Vagina (tissue), 2 donors: ENCODE measurements around the gene TFPT. TPM values are rescaled to one million over a fixed set of nuclear protein-coding genes. Genes with fewer than 3 reads are reported as not detected.

Experiments used
- DNase-seq, 2 donors: peaks; one replicate each; pipeline ENCODE4 v3.0.0-alpha.2; 2017; ENCODE audit errors: extremely low spot score in 2 of 2
- H3K27ac ChIP-seq: fragments of 200-600 bp; sonication (generic); one replicate; pipeline ENCODE4 v1.5.1; 2019
- H3K27me3 ChIP-seq: fragments of 200-600 bp; sonication (generic); one replicate; pipeline ENCODE4 v1.5.1; 2019
- H3K36me3 ChIP-seq, 2 donors: fragments of 200-600 bp; sonication (generic); one replicate each; pipeline ENCODE4 v1.5.1; 2017 to 2019
- H3K4me1 ChIP-seq: fragments of 200-600 bp; sonication (generic); one replicate; pipeline ENCODE4 v1.5.1; 2019
- H3K4me3 ChIP-seq, 2 donors: fragments of 200-600 bp; sonication (generic); 1 replicate in 1 of 2; 2 replicates in 1 of 2; pipeline ENCODE4 v1.5.1; 2016 to 2019
- H3K9me3 ChIP-seq: fragments of 200-600 bp; sonication (generic); one replicate; pipeline ENCODE4 v1.5.1; 2019
- POLR2A ChIP-seq, 2 donors: fragments of 450-650 bp; IDR thresholded peaks; one replicate each; pipeline ENCODE4 v1.6.1; 2017; ENCODE audit warnings: antibody characterized with exemption in 2 of 2, mild to moderate bottlenecking in 2 of 2, moderate library complexity in 2 of 2
- POLR2AphosphoS5 ChIP-seq, 2 donors: sonication (generic); formaldehyde crosslinking; IDR thresholded peaks; one replicate each; pipeline ENCODE4 v1.9.0; 2017; ENCODE audit warnings: antibody characterized with exemption in 2 of 2, mild to moderate bottlenecking in 2 of 2, low read depth in 1 of 2; ENCODE audit not compliant: insufficient read depth in 1 of 2
- intact Hi-C: fragments of 100-400 bp; cut with DNase I; formaldehyde crosslinking; loops from one replicate; pipeline ENCODE4 v1.15.1; 2023
- total RNA-seq: library from RNA; depleted of rRNA; stranded (reverse); fragments of >200 nt; gene quantifications from one replicate; pipeline ENCODE4 v1.2.3, GENCODE V29; 2016
- TF ChIP-seq, protein P1 (sequence below), 3 experiments: fragments of 450-650 bp in 2 of 3; fragments of 200-600 bp in 1 of 3; sonication (generic) in 1 of 3; IDR thresholded peaks; one replicate each; pipeline ENCODE4 v1.5.1; 2017 to 2019; ENCODE audit warnings: antibody characterized with exemption in 3 of 3, mild to moderate bottlenecking in 2 of 3, moderate library complexity in 2 of 3

The TFPT gene
- total RNA-seq, 1 donor from 2014 or later, result 13.0 TPM

DNA sequence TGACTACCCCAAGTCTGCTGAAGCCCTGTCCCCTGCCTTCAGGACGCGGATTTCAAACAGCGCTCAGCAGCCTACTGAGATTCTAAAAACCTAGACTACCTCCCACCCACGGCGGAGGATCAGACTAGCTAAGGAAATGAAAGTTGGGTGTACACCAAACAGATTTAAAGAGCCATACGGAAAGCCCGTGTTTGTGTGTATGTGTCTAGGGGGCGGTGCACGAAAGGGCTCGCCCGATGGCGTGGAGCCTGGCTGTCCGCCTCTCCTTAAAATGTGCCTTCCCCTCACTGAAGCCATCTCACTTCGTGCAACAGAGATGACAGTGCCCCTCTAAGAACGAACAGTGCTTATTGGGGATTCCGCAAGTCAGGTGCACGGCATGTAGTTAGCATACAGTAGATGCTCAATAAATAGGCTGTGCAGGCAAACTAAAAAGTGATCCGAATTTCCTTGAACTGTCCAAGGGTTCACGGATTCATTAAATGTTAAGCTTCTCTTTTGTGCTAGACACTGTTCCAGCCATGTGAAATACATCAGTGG is 43.4 kb upstream of the TFPT start:
- TF ChIP-seq POLR2AphosphoS5 (IDR thresholded peaks at IDR 0.05; ENCODE audit: insufficient read depth in 1 of 2, low read depth in 1 of 2) (no peak), POLR2A (IDR thresholded peaks at IDR 0.05) (no peak)
- TF ChIP-seq, protein P1, sequence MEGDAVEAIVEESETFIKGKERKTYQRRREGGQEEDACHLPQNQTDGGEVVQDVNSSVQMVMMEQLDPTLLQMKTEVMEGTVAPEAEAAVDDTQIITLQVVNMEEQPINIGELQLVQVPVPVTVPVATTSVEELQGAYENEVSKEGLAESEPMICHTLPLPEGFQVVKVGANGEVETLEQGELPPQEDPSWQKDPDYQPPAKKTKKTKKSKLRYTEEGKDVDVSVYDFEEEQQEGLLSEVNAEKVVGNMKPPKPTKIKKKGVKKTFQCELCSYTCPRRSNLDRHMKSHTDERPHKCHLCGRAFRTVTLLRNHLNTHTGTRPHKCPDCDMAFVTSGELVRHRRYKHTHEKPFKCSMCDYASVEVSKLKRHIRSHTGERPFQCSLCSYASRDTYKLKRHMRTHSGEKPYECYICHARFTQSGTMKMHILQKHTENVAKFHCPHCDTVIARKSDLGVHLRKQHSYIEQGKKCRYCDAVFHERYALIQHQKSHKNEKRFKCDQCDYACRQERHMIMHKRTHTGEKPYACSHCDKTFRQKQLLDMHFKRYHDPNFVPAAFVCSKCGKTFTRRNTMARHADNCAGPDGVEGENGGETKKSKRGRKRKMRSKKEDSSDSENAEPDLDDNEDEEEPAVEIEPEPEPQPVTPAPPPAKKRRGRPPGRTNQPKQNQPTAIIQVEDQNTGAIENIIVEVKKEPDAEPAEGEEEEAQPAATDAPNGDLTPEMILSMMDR (IDR thresholded peaks at IDR 0.05), result no peak
- H3K9me3 ChIP-seq, result no peaks in the 10 kb centered on the region
- peaks cover 47% of the 10 kb centered on the region for H3K4me1 ChIP-seq
- no peaks in the 10 kb centered on the region for H3K27me3 ChIP-seq
- intact Hi-C loops, result no loop called here
- H3K36me3 ChIP-seq, result peaks cover 0 to 37% of the 10 kb centered on the region in 2 donors
- H3K4me3 ChIP-seq, result peak overlapping the region; percentile 70 to 72
- peak overlapping the region; percentile 91 for H3K27ac ChIP-seq
- DNase-seq, result no peak

DNA sequence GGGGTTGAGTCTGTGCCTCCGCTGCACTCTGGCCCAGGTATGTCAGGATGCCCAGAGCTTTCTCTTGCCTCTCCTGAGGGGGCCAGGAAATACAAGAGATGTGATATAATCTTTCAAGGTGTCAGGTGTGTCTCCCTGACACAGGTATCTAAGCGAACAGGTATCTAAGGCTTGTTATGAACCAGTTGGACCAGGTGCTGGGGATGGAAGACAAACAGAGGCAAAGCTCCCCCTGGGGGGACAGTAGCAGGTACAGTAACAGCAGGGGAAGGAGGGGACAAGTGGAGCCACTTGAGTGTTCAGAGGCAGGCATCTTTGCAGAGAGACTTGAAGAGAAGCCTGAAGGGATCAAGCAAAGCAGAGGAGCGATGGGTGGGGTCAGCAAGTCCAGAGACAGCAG is 41.5 kb upstream of the TFPT start:
- intact Hi-C loops, result no loop called here
- Histone ChIP-seq H3K36me3 (peaks cover 0 to 56% of the 10 kb centered on the region in 2 donors), H3K4me1 (peaks cover 32% of the 10 kb centered on the region)

DNA sequence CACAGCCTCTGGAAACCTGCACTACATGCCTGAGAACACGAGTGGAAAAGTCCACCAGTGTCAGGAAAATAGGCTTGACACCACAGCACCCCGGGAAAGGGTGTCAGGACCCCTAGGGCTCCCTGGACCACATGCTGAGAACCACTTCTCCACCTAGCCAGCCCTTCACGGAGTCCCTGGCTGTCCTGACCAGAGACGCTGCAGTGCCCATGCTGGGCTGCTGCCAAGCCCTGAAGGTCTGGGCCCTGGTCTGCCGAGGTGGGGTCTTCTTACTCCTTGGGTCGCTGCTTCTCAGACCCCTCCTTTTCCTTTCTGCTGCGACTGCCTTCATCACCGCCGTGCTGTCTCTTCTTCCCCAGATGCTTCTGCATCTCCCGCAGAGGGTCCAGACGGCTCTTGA is 41.0 kb upstream of the TFPT start:
- intact Hi-C loops, result no loop called here
- Histone ChIP-seq H3K27ac (no peak overlapping the region), H3K4me3 (no peak overlapping the region), H3K4me1 (peaks cover 28% of the 10 kb centered on the region), H3K36me3 (peaks cover 0 to 61% of the 10 kb centered on the region in 2 donors), H3K27me3 (no peaks in the 10 kb centered on the region), H3K9me3 (no peaks in the 10 kb centered on the region)
- DNase-seq, result no peak
- TF ChIP-seq POLR2AphosphoS5 (IDR thresholded peaks at IDR 0.05; ENCODE audit: insufficient read depth in 1 of 2, low read depth in 1 of 2) (no peak), POLR2A (IDR thresholded peaks at IDR 0.05) (no peak)
- TF ChIP-seq, protein P1 (IDR thresholded peaks at IDR 0.05), result no peak

More for the DNA sequence above, 41.5 kb upstream of the TFPT start:
- Histone ChIP-seq H3K27me3 (no peaks in the 10 kb centered on the region), H3K9me3 (no peaks in the 10 kb centered on the region), H3K4me3 (no peak overlapping the region), H3K27ac (no peak overlapping the region)
- DNase-seq, result no peak
- TF ChIP-seq POLR2A (IDR thresholded peaks at IDR 0.05), result no peak
- TF ChIP-seq, protein P1 (IDR thresholded peaks at IDR 0.05), result no peak
- no peak for TF ChIP-seq POLR2AphosphoS5 (IDR thresholded peaks at IDR 0.05; ENCODE audit: insufficient read depth in 1 of 2, low read depth in 1 of 2)

DNA sequence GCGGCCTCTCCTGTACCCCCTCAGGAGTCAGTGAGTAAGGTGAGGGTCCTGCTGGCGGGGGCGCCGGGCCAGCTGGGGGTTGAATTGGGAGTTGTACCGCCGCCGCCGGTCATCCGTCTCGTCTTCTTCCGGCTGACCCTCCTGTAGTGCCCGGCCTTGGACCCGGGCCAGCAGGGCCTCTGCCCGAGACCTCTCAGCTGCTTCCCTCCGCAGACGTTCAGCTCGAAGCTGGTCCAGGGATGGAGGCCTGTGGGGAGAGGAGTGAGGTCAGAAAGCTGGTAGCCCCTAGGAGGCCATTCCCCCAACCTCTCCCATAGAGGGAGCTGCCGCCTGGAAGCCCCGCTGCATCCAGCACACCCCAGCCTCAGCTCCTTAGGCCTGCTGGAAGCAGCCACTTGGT is 40.2 kb upstream of the TFPT start:
- intact Hi-C loops, result no loop called here
- no peaks in the 10 kb centered on the region for H3K9me3 ChIP-seq
- peaks cover 20% of the 10 kb centered on the region for H3K4me1 ChIP-seq
- peaks cover 0 to 62% of the 10 kb centered on the region in 2 donors for H3K36me3 ChIP-seq
- H3K4me3 ChIP-seq, result no peak overlapping the region
- H3K27ac ChIP-seq, result no peak overlapping the region
- no peak for TF ChIP-seq POLR2A (IDR thresholded peaks at IDR 0.05)
- no peak for TF ChIP-seq POLR2AphosphoS5 (IDR thresholded peaks at IDR 0.05; ENCODE audit: insufficient read depth in 1 of 2, low read depth in 1 of 2)
- TF ChIP-seq, protein P1 (IDR thresholded peaks at IDR 0.05), result no peak
- no peak for DNase-seq
- H3K27me3 ChIP-seq, result no peaks in the 10 kb centered on the region

DNA sequence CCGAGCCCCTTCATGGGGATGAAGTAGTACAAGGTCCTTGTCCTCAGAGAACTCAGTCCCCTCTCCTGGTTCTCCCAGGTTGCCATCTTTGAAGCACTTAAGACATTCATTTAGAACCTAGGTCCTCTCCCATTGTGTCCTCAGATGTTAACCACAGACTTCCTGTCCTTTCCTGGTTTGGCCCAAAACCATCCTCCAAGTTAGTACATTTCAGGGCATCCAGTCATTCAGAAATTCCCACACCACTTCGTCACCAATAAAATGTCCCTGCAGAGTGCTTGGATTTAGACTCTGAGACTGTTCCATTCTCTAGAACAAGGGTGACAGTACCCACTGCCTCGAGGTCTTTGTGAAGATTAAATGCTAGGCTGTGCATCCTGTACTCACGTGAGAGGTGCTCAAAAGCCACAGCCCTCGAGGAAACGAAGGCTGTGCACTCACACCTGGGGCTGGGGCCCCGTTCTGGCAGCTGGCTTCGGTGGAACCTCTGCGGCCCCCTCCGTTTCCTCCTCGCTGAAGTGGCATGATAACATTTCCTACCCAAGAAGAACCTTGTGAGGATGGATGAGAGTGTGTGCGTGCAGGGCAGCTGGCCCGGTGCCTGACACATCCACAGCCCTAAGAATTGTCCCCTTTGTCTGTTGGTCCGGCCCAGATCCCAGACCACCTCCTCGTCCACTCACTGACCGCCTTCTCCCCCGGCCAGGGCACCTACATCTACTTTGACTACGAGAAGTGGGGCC is 39.3 kb upstream of the TFPT start:
- no peak for TF ChIP-seq POLR2AphosphoS5 (IDR thresholded peaks at IDR 0.05; ENCODE audit: insufficient read depth in 1 of 2, low read depth in 1 of 2)
- no peak for TF ChIP-seq POLR2A (IDR thresholded peaks at IDR 0.05)
- TF ChIP-seq, protein P1 (IDR thresholded peaks at IDR 0.05), result no peak
- Histone ChIP-seq H3K27me3 (no peaks in the 10 kb centered on the region), H3K4me3 (no peak overlapping the region), H3K9me3 (no peaks in the 10 kb centered on the region), H3K36me3 (peaks cover 0 to 70% of the 10 kb centered on the region in 2 donors), H3K27ac (no peak overlapping the region), H3K4me1 (peaks cover 13% of the 10 kb centered on the region)
- intact Hi-C loops, result no loop called here
- DNase-seq, result no peak
